Measurements from ENCODE around the gene FKBP11.

GRCh38 chr12:48930475-48930874, 5.2 kb upstream of the FKBP11 start:
- TF ChIP-seq EP300 (IDR thresholded peaks at IDR 0.05) (no peak), POLR2A (IDR thresholded peaks at IDR 0.05) (no peak), CTCF (IDR thresholded peaks at IDR 0.05) (no peak)
